Dermis blood vessel endothelial cell (primary cell): ENCODE results near the gene CRP. TPM values are rescaled to one million over a fixed set of nuclear protein-coding genes. Genes with fewer than 3 reads are reported as not detected.
"Not testable (repeated sequence)": the region's sequence is repeated elsewhere in the genome, so short reads cannot be mapped to it uniquely, and the experiment has no call there.

Experiments used
- DNase-seq: peaks from one replicate; pipeline ENCODE4 v3.0.0; 2010
- total RNA-seq: library from RNA; depleted of rRNA; stranded (reverse); fragments of >200 nt; gene quantifications from 2 replicates; pipeline ENCODE4 v1.2.3, GENCODE V29; 2014

The CRP gene
- not detected in 2 replicates for total RNA-seq

GRCh38 chr1:159714529-159714928 is at the start of gene CRP:
CRP (minus strand) TSS chr1:159714589; CDS start chr1:159714485, 104 bp downstream.
- DNase-seq, result no peak

GRCh38 chr1:159763686-159764085 is 49.3 kb upstream of the CRP start:
- DNase-seq, result no peak

DNA sequence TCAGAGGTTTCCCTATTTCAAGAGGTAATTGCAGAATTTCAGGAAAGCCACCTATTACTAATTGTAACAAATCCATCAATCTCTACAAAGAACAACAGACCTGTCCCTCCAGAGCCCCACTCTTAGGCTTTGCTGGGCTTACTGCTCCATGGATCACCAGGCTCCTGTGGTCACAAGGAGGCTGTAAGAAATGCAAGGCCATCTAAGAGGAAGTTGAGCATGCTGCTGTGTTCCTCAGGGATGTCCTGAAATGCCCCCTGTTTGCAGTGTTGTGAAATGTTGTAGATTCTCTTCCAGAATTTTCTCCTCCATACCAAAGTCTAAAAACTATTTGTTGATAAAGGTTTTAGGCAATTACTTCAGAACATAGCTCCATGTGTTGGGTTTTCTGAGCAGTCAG is 42.0 kb upstream of the CRP start:
- DNase-seq, result no peak

DNA sequence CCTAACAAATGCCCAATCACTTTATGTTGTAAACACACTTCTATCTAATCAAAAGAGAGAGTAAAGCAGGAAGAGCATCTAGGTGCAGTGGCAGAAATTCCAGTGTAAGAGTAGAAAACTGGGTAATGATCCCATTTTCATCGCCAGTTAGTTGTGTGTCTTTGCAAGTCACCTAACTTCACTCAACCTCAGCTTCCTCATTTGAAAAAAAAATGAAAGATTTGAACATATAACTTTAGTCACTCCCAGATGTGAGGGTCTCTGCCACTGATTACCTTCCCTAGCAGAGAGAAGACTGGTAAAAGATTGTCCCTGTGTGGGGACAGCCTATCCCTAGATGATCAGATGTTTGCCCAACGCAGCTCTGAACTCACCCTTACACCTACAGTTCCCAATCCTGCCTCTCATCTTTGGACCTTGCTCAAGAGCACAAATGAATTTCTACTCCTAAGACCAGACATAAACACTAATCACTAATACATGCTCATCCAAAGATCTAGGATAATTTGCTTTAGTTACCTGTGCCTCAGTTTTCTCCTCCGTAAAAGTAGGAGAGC is 41.1 kb upstream of the CRP start:
- no peak for DNase-seq

DNA sequence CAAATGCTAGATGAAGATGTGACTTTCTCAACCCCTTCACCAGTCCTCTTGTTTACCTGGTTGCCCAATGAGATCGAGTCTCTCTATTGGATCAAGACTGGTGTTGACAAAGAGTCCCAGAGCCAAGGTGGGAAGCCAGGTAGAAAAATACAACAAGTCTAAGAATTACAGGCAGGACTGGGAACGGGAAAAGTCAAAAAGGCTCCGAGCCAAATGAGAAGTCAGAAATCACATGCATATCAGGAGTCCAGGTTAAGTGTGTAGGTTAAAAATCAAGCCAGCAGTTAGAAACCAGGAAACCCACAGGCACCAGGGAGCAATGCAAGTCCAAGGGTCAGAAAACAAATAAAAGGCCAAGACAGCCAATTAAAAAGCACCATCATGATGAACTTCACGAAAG is 39.0 kb upstream of the CRP start:
- DNase-seq, result no peak

DNA sequence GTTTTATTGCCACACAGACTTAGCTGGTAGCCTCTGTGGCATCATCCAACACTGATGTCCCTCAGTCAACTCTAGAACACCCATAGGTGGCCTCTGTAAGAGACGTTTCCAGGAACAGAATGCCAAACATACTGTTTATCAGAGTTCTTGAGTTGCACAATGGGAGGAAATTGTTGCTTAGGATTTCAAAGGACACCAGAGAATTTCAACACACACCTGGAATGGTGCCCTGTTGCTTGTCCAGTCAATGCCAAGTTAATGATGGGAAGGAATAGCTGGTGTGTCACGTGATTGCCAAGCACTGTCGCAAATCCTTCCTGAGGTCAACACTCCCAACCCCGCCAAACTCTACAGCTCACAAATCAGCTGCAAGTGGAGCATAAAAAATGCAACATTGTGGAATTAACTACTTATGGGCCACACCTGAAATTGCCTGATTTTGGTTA is 37.8 kb upstream of the CRP start:
- peak; percentile 96 for DNase-seq

- peak; percentile 15 for DNase-seq
These were observed 36.6 kb upstream of the CRP start for GRCh38 chr1:159751031-159751430.

- DNase-seq, result no peak
These were observed 36.2 kb upstream of the CRP start for GRCh38 chr1:159750621-159751020.

GRCh38 chr1:159749630-159750029 is 35.2 kb upstream of the CRP start:
- DNase-seq, result no peak

GRCh38 chr1:159748370-159748769 is 34.0 kb upstream of the CRP start:
- DNase-seq, result no peak

DNA sequence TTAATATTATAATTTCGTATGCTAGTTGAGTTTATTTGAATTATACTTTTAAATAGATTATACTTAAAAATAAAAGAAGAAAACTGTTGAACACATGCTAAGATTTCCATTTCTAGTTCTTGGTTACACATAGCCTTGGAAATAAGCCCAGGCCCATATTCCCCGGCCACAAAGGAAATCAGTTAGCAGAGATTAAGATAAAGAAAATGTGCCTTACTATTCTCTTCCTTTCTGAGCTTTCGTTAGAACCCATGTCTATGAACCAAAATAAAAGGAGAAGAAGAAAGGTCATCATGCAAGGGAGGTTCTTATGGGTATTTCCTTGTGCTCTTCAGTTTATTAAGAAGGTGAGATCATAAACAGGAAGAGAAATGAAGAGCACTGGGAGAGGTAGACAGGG is 32.3 kb upstream of the CRP start:
- DNase-seq, result peak; percentile 54

DNA sequence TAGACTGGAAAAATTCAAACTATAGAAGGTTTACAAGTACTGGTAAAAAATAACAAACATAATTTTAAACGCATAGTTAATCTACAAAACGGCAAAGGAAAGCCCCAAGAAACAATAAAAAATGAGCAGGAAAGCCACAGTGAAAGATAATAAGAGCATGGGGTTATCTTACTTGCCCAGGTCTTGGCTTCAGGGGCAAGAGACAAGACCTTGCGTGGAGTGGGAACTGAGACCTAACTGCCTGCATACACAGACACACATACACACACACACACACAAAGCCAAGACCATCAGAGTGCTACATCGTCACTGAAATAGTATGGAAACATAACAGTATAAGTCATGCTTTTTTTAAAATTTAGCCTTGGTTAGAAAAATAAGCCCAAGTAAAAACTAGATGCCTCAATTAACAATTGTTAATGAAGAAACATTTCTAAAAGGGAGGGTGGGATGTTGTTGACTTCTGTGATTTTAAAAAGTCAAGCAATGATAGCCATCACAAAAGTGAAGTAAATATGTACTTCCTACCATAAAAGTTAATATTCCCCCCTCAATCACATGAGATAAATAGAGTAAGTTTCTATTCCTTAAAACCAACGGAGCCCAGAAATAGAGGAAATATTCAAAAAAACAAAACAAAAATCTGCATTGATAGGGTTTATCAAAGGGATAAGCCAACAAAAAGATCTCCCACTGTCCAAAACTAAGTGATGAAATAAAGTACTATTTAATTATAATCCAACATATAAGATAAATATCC is 29.4 kb upstream of the CRP start:
- no peak for DNase-seq

DNA sequence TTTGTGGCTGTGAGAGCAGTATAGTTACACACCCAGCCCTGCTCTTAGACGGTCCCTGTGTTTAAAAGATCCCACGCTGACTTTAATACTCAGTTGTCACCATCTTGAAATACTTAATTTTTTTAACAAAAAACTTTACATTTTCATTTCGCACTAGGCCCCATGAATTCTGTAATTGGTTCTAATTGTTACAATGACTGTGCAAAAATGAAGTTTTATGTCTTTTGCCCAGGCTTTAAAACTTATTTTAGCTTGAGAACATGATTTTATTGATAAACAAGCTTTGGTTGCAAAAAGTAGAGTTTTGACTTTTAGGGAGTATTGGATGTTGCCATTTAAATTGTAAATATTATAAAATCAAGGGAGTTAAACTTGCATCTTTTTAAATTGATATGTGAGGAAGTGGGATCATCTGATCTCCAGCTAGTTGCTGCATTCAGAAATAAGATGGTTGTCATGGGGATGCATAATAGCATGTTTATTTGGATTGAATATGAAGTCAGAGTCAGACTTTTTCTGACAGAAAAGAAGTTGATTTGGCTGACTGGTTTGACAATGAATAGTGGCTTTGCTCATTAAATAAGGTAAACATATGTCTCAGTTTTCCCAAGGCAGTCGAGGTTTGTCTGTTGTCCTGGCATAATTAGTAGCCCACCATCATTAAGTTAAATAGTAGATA is 23.0 kb upstream of the CRP start:
- DNase-seq, result peak; percentile 39

DNA sequence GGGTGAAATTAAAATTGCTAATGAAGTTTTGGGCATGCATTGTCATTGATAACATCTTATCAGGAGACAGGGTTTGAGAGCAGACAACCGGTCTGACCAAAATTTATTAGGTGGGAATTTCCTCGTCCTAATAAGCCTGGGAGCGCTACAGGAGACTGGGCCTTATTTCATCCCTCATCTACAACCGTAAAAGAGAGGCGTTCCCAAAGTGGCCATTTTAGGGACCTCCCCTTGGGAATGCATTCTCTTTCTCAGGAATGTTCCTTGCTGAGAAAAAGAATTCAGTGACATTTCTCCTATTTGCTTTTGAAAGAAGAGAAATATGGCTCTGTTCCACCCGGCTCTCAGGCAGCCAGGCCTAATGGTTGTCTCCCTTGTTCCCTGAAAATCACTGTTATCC is 8.8 kb upstream of the CRP start:
- not testable (repeated sequence) for DNase-seq

- DNase-seq, result no peak
These were observed 5.6 kb upstream of the CRP start for GRCh38 chr1:159719990-159720389.

GRCh38 chr1:159715855-159716254 is 1.5 kb upstream of the CRP start:
- no peak for DNase-seq

DNA sequence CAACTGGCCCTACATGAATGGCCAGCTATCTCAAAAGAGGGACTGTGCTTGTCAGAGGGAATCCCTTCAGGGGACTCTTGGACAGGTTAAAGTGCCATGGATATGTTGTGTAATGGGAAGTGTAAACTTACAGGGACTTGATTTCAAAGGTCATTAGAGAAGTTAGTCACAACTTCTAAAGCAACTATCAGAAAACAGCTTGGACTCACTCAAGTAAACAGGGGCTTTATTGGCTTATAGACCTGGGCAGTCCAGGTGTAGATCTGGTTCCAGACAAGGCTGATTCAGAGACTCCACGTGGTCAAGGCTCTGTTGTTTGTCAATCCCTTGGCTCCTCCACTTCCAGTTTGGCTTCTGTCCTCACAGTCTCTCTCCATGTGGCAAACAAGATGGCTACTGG is 2.3 kb downstream of the CRP start:
- DNase-seq, result no peak

DNA sequence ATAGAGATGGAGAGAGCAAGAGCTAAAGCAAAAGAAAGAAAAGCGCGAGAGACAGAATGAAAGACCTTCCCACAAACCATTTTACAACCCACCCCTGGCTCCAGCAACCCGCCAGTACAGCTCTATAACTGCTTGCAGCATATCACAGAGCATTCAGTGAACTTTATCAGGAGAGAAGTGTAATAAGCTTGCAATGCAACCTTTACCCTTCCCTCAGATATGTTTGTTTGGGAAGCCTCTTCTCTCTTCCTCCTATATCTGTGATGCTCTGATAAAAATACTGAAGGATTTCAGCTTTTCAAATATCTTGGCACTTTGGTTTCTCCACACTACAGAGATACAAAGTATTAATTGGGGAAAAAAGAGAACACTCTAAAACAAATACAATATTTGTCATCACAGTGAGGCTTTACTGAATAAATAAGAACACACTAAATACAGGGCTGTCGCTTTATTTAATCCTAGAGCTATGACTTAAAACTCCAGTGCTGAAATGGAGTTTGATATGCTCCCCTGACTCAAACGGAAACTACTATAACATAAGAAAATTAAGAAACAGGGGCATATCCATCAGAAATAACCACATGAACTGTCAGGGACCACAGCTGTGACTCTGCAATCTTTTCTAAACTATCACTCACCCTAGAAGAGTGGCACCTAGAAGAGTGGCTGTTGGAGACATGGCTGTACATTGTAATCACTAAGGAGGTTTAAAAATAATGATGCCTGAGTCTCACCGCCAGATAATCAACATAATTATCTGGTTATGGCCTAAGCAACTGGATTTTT is 6.7 kb downstream of the CRP start:
- DNase-seq, result no peak

GRCh38 chr1:159705904-159706256 is 8.5 kb downstream of the CRP start:
- no peak for DNase-seq

DNA sequence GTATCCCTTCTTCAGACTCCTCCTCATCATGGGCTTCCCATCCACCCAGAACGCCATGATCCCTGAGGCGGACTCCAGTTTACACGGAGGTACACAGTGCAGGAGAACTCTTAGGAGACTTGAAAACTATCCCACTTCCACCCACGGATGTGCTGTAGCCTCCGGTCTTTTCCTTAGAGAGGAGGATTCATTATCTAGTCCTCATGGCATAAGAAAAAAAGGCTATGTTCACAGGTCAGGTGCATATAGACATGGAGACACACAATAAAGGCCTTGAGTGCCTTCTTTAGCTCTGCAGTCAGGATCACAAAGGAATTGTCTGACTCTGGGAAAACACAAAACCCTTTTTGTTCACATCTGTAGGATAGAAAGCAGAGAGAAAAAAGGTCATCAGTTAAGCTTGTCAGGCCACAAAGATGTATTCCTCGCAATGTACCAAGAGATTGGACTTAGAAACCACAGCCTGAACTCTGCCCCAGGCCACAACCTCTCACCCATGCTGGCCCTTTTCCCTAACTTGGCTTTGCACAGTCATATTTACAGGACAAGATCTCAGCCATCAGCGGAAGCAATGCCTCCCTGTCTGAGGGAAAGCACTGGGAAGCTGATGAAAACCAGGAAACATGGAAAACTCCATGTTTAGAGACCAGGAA is 9.0 kb downstream of the CRP start:
- DNase-seq, result no peak

DNA sequence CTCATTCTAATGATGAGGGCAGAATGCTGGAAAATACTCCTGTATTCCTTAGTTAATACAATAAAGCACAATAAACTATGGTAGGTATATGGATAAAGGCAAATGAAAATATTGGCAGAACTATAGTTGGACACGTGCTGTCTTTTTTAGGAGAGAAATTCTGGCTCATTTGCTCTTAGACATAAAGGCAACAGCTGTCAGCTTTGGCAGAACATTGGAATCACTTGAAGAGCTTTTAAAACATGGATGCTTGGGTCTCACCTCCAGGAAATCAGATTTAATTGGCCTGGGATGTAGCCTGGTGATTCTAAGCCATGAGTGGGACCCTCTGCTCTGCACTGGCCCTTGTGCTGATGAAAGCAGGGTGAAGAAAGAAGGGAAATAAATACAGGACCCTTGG is 9.9 kb downstream of the CRP start:
- DNase-seq, result no peak

DNA sequence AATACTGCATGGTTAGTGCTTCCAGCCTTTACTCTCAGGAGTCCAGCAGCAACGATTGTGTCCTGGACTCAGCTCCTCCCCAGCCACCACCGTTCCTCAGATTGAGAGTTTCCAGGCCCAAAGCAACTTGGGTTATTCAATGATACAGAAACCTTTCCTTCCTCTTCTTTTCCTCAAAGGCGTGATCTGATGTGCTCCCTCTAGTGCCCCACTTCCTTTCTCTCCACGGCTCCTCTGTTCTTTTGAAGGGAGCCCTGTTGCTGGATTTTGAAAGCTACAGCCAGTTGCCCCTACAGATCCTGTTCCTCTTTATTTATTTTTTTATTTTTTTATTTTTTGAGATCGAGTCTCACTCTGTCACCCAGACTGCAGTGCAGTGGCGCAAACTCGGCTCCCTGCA is 14.1 kb downstream of the CRP start:
- DNase-seq, result no peak

DNA sequence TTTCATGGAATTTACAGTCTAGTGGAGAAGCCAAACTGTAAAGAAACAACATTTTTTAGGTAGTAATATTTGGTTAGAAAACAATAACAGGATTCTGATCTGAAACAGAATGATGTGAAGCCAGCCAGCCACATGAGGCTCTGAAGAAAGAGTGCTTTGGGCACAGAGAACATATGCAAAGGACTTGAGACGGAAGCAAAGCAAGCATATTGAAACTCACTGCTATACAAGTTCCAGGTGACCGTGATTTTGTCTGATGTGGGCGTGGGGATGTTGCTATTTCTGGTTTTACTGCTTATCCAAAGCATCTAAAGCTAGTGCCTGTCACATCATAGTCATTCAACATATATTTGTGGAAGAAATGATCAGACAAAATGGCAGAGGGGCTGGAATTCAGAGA is 14.7 kb downstream of the CRP start:
- DNase-seq, result no peak
